Vagina (tissue), 2 donors: Measurements from ENCODE around the gene MYPN.

Source experiments
- CTCF ChIP-seq, 3 experiments: fragments of 450-650 bp in 2 of 3; fragments of 200-600 bp in 1 of 3; sonication (generic) in 1 of 3; IDR thresholded peaks; one replicate each; pipeline ENCODE4 v1.5.1; 2017 to 2019; ENCODE audit warnings: antibody characterized with exemption in 3 of 3, mild to moderate bottlenecking in 2 of 3, moderate library complexity in 2 of 3
- POLR2A ChIP-seq, 2 donors: fragments of 450-650 bp; IDR thresholded peaks; one replicate each; pipeline ENCODE4 v1.6.1; 2017; ENCODE audit warnings: antibody characterized with exemption in 2 of 2, mild to moderate bottlenecking in 2 of 2, moderate library complexity in 2 of 2
- POLR2AphosphoS5 ChIP-seq, 2 donors: sonication (generic); formaldehyde crosslinking; IDR thresholded peaks; one replicate each; pipeline ENCODE4 v1.9.0; 2017; ENCODE audit warnings: antibody characterized with exemption in 2 of 2, mild to moderate bottlenecking in 2 of 2, low read depth in 1 of 2; ENCODE audit not compliant: insufficient read depth in 1 of 2

DNA sequence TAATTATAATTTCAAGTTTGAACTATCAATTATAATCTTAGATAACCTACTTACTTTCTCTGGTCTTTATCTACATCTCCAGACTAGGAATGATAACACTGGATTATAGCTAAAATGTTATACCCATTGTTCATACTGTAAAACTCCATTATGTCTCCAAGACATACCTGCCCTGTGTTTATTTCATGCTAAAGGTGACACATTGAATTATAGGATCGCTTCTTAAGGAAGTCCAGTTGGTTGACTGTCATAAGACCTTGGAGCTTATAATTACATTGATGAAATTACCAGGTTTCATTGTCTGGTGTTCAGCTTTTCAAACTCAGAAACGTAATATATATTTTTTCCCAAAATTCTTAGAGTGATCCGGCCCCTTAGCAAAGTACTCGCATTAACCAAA, 18.7 kb upstream of the MYPN start:
- TF ChIP-seq CTCF (IDR thresholded peaks at IDR 0.05) = no peak
- TF ChIP-seq POLR2A (IDR thresholded peaks at IDR 0.05) = no peak
- no peak for TF ChIP-seq POLR2AphosphoS5 (IDR thresholded peaks at IDR 0.05; ENCODE audit: insufficient read depth in 1 of 2, low read depth in 1 of 2)
